GM18870 (cell line): ENCODE measurements around the gene RGS17.

Experiments used
- ATAC-seq: cut with Tn5 transposase; IDR thresholded peaks from one replicate; pipeline ENCODE4 v1.9.1; 2021; ENCODE audit warnings: moderate library complexity; ENCODE audit not compliant: unreplicated experiment

RGS17 gene

DNA sequence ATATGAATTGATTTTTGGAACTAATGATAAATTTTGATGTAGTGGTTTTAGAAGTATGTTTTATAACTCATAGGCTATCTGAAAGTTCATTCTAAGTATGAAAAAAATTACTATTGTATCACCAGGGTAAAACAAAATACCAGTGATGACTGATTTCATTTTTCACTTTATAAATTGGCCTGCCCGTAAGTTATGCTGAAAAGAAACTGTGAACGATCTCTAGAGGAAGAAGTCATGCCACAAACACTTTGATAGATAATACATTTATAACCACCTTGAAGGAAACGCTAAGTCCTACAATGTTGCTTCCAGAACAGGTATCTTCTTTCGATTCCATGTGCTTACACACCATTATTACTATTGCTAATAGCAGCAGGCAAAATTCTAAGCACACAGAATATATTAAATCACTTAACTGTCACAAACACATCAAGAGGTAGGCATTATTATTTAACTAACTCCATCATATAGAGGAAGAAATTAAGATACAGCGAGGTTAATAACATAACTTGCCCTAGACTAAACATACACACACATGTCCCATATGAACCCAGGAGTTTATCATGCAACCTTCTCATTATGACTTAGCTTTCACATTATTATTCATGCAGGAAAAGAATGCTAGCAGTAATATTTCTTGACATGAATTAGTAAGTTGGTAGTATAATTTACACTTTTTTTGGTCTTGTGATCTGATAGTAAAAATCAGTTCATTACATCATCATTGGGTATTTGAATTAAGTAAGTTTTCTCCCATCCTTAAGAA is 44.7 kb downstream of the RGS17 start:
- no peak for ATAC-seq

DNA sequence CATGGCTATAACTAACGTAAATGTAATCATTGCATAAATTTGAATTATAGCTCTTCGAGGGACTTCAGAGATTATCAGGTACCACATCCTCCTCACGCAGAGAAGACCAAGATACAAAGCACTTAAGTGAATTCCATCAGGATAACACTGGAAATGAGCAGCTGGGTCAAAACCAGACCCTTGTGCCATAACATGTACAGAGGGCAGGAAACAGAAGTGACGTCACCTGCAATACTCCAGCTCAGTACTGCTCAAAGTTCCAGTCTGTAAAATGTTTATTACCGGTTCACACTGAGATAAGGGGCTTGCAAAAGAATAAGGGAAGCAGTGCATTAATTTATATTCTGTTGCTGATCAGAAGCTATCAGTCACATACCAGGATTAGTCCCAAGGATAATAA is 45.8 kb downstream of the RGS17 start:
- no peak for ATAC-seq

DNA sequence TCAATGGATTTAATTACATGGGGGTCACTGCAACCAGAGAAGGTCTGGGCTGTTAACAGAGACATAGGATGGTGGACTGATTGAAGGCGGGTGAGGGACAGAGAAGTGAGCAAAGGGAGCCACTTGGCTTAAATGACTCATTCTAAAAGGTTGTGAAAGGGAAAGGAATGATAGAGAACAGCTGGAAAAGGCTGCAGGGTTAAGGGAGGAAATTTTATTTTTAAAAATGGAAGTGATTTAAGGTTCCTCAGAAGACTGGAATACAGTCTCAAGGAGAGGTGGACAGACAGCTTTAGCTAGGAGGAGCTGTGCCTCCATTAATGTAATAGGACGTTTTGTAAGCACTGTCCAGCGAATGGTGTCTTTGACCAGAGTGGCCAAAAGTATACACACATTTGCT is 46.7 kb downstream of the RGS17 start:
- ATAC-seq: no peak

DNA sequence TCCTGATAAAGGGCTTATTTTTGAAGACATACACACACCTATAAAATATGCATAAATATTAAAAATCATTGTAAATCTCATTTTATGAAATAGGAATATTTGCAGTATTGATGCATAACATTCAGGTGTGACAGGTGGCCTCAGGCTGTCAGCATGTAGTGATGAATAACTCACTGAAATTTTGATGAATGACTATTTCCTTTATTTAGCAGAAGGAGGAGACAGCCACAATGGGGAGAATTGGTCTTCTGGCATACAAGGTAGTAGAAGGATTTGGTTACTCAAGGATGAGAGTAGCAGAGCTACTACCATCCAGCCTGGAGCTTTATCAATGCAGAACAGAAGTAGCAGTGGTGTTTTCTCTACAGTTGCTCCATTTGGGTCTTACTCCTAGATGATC is 47.2 kb downstream of the RGS17 start:
- ATAC-seq: no peak

- no peak for ATAC-seq
These were observed 49.2 kb downstream of the RGS17 start for GRCh38 chr6:153081914-153082313.

DNA sequence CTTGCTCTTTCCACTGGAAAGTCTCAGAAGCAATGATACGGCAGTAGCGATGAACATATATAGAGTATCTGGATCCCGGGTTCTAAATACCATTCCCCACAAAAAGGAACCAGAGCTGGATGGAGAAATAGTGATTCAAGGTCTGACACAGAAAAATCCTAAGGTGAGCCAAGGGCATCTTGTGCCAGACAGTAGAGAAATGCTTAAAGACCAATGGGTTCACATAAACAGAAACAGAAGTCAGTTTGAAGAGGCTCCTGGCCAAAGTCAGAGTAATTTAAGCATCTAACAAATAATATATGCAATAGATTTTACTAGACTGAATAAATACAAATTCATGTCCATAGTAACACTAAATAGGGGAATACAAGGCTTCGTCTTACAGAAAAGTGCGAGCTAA is 54.7 kb downstream of the RGS17 start:
- no peak for ATAC-seq

DNA sequence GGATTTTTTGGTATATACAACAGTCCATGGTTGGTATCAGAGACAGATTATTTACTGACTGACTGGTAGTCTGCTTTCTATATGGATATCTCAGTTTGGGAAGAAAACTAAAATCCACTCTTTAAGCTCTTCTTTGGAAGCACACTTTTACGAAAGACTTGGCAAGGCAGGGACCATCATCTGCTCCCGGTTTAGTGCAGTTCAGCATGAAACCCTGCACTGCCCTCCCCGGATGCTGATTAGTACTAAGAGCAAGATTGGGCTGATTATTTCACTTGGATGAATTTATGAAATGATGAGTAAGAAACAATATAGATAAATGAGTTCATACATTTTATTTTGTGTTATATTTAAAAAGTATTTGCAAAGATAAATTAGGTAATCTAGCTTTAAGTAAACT is 56.3 kb downstream of the RGS17 start:
- ATAC-seq: no peak

- no peak for ATAC-seq
These were observed 57.2 kb downstream of the RGS17 start for GRCh38 chr6:153073841-153074240.

GRCh38 chr6:153070756-153071155 is 60.3 kb downstream of the RGS17 start:
- no peak for ATAC-seq

GRCh38 chr6:153069897-153070296 is 61.2 kb downstream of the RGS17 start:
- no peak for ATAC-seq

GRCh38 chr6:153065222-153065621 is 65.9 kb downstream of the RGS17 start:
- ATAC-seq: no peak

- no peak for ATAC-seq
These were observed 67.1 kb downstream of the RGS17 start for GRCh38 chr6:153063936-153064335.

GRCh38 chr6:153062516-153062915 is 68.6 kb downstream of the RGS17 start:
- no peak for ATAC-seq

DNA sequence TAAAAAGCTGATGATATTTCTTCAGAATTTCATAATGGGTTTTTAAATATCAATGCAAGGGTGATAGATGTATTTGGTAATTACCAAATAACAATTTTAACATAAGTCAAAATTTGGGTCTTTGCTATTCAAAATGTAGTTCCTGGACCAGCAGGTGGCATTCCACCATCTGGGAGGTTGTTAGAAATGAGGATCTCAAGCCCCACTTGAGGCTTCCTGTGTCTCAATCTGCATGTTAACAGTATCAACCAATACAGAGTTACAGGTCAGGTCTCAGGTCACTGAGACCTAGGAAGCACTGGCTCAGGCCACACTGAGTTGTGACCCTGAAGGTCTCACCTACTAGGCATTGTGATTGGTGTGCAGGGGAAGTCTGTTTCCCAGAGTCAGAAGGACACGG is 71.3 kb downstream of the RGS17 start:
- no peak for ATAC-seq

GRCh38 chr6:153059311-153059710 is 71.8 kb downstream of the RGS17 start:
- no peak for ATAC-seq

- ATAC-seq: no peak
These were observed 72.2 kb downstream of the RGS17 start for GRCh38 chr6:153058909-153059308.

GRCh38 chr6:153058291-153058690 is 72.8 kb downstream of the RGS17 start:
- ATAC-seq: no peak

DNA sequence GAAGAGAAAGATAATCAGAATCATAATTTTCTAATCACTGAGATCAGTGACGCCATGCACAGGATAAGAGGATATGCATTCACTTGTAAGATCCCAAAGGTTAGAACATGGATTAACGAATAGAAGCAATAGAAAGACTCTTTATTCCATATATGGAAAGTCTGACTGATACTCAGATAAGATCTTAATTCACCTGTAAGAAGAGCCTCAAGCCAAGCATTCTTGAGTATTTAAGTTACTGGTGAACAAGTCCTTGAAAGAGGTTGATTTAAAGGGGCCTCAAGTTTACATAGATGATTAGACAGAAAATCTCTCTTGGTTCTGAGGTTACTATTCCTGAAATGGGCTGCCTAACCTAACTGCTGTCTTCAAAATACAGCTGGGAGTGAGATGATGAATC is 74.8 kb downstream of the RGS17 start:
- no peak for ATAC-seq

- ATAC-seq: no peak
These were observed 79.3 kb downstream of the RGS17 start for GRCh38 chr6:153051801-153052200.

- no peak for ATAC-seq
These were observed 82.5 kb downstream of the RGS17 start for GRCh38 chr6:153048631-153049030.

DNA sequence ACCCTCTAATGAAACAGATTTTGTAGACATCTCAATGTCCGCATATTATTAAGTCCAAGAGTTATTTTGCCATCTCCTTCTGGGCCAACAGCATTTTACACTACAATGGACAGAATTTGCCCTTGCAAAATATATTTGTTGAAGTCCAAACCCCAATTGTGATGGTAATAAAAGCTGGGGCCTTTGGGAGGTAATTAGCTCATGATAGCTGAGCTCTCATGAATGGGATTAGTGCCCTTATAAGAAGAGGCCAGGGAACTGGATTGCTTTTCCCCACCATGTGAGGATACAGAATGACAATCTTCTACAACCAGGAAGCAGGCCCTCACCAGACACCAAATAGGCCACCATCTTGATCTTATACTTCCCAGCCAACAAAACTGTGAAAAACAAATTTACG is 83.7 kb downstream of the RGS17 start:
- no peak for ATAC-seq

- no peak for ATAC-seq
These were observed 85.8 kb downstream of the RGS17 start for GRCh38 chr6:153045271-153045670.

GRCh38 chr6:153044295-153044694 is 86.8 kb downstream of the RGS17 start:
- ATAC-seq: no peak
